COLO829 (cell line): ENCODE results near the gene ACER3.
"Not testable (repeated sequence)": the region's sequence is repeated elsewhere in the genome, so short reads cannot be mapped to it uniquely, and the experiment has no call there.

ENCODE experiments used
- DNase-seq: peaks from one replicate; pipeline ENCODE4 v3.0.0; 2012; ENCODE audit warnings: low spot score

The ACER3 gene

GRCh38 chr11:76919887-76920746 lies 59.4 kb downstream of the ACER3 start:
- DNase-seq, result peak; percentile 66

GRCh38 chr11:76927160-76927559 lies 66.4 kb downstream of the ACER3 start:
- DNase-seq, result no peak

GRCh38 chr11:76935042-76935441 lies 74.3 kb downstream of the ACER3 start:
- DNase-seq, result no peak

GRCh38 chr11:76939219-76939631 lies 78.5 kb downstream of the ACER3 start:
- DNase-seq, result no peak

GRCh38 chr11:76944225-76944624 lies 83.5 kb downstream of the ACER3 start:
- DNase-seq, result no peak

GRCh38 chr11:76946223-76946622 lies 85.5 kb downstream of the ACER3 start:
- DNase-seq, result no peak

GRCh38 chr11:76947190-76947589 lies 86.5 kb downstream of the ACER3 start:
- DNase-seq, result no peak

- DNase-seq, result no peak
Observed at GRCh38 chr11:76947800-76948199, 87.1 kb downstream of the ACER3 start.

GRCh38 chr11:76955459-76956114 lies 94.9 kb downstream of the ACER3 start:
- DNase-seq, result no peak

- DNase-seq, result no peak
Observed at GRCh38 chr11:76962583-76963416, 102.1 kb downstream of the ACER3 start.

GRCh38 chr11:76963417-76964168 lies 102.9 kb downstream of the ACER3 start:
- not testable (repeated sequence) for DNase-seq

- DNase-seq, result no peak
Observed at GRCh38 chr11:76972051-76972450, 111.3 kb downstream of the ACER3 start.

- no peak for DNase-seq
Observed at GRCh38 chr11:76974179-76974891, 113.6 kb downstream of the ACER3 start.

GRCh38 chr11:76975513-76975912 lies 114.8 kb downstream of the ACER3 start:
- DNase-seq, result no peak

- DNase-seq, result no peak
Observed at GRCh38 chr11:76977791-76978190, 117.1 kb downstream of the ACER3 start.

- no peak for DNase-seq
Observed at GRCh38 chr11:76978239-76978638, 117.5 kb downstream of the ACER3 start.

- DNase-seq, result no peak
Observed at GRCh38 chr11:76978818-76979217, 118.1 kb downstream of the ACER3 start.

- DNase-seq, result no peak
Observed at GRCh38 chr11:76980196-76980595, 119.5 kb downstream of the ACER3 start.

- no peak for DNase-seq
Observed at GRCh38 chr11:76984743-76985142, 124.0 kb downstream of the ACER3 start.

GRCh38 chr11:76987203-76987602 lies 126.5 kb downstream of the ACER3 start:
- no peak for DNase-seq

GRCh38 chr11:76990628-76991027 lies 129.9 kb downstream of the ACER3 start:
- DNase-seq, result no peak
